Keratinocyte (primary cell): ENCODE data around the gene SRPX. TPM values are rescaled to one million over a fixed set of nuclear protein-coding genes. Genes with fewer than 3 reads are reported as not detected.

Experiments
- DNase-seq: peaks from one replicate; pipeline ENCODE4 v3.0.0-alpha.2; 2011; ENCODE audit warnings: low read depth, missing footprints, low spot score
- FAIRE-seq: peaks from 2 replicates; lab custom pipeline; 2011; peaks lifted over from hg19 to GRCh38; lab: Jason Lieb, UNC
- H2AFZ ChIP-seq: 2 replicates; pipeline ENCODE4 v1.6.0; 2012; ENCODE audit warnings: low read length, control low read depth, inconsistent platforms; ENCODE audit not compliant: control insufficient read depth
- H3K27ac ChIP-seq: 2 replicates; pipeline ENCODE4 v1.5.1; 2011; ENCODE audit warnings: low read length; ENCODE audit not compliant: control insufficient read depth, insufficient read depth
- H3K27me3 ChIP-seq: 3 replicates; pipeline ENCODE4 v1.6.0; 2011; ENCODE audit warnings: low read length; ENCODE audit not compliant: control insufficient read depth, insufficient read depth; ENCODE audit errors: extremely low read depth
- H3K36me3 ChIP-seq, 2 experiments: 2 replicates in 1 of 2; 3 replicates in 1 of 2; pipeline ENCODE4 v1.5.1; 2011; ENCODE audit warnings: low read length in 2 of 2, mild to moderate bottlenecking in 1 of 2; ENCODE audit not compliant: control insufficient read depth in 2 of 2, insufficient read depth in 2 of 2; ENCODE audit errors: extremely low read depth in 1 of 2
- H3K4me1 ChIP-seq: 3 replicates; pipeline ENCODE4 v1.5.1; 2011; ENCODE audit warnings: low read length; ENCODE audit not compliant: control insufficient read depth, insufficient read depth; ENCODE audit errors: extremely low read depth
- H3K4me2 ChIP-seq: 3 replicates; pipeline ENCODE4 v1.6.0; 2011; ENCODE audit warnings: low read depth, low read length; ENCODE audit not compliant: control insufficient read depth, insufficient read depth; ENCODE audit errors: extremely low read depth
- H3K4me3 ChIP-seq, 3 experiments: fragments of 200-600 bp in 1 of 3; sonication (generic) in 1 of 3; 2 replicates in 2 of 3; 3 replicates in 1 of 3; pipeline ENCODE4 v1.5.1; 2011 to 2016; ENCODE audit warnings: low read length in 3 of 3, mild to moderate bottlenecking in 3 of 3, control low read depth in 2 of 3, inconsistent platforms in 1 of 3, low read depth in 1 of 3, mixed read lengths in 1 of 3, mixed run types in 1 of 3, moderate library complexity in 1 of 3; ENCODE audit not compliant: control insufficient read depth in 2 of 3, insufficient read depth in 2 of 3; ENCODE audit errors: extremely low read depth in 1 of 3
- H3K79me2 ChIP-seq: 2 replicates; pipeline ENCODE4 v1.6.0; 2012; ENCODE audit warnings: low read length; ENCODE audit not compliant: control insufficient read depth, insufficient read depth
- H3K9ac ChIP-seq: 3 replicates; pipeline ENCODE4 v1.6.0; 2011; ENCODE audit warnings: low read length; ENCODE audit not compliant: control insufficient read depth, insufficient read depth; ENCODE audit errors: extremely low read depth
- H3K9me1 ChIP-seq: 3 replicates; pipeline ENCODE4 v1.6.0; 2011; ENCODE audit warnings: low read length; ENCODE audit not compliant: control insufficient read depth, insufficient read depth; ENCODE audit errors: extremely low read depth
- H3K9me3 ChIP-seq: 2 replicates; pipeline ENCODE4 v1.5.1; 2012; ENCODE audit warnings: low read depth, low read length; ENCODE audit not compliant: control insufficient read depth
- H4K20me1 ChIP-seq: 3 replicates; pipeline ENCODE4 v1.6.0; 2011; ENCODE audit warnings: low read length; ENCODE audit not compliant: control insufficient read depth, insufficient read depth; ENCODE audit errors: extremely low read depth
- EZH2 ChIP-seq: IDR thresholded peaks from one replicate; pipeline ENCODE4 v1.6.1; 2012; ENCODE audit warnings: inconsistent platforms, mild to moderate bottlenecking, low read length, moderate library complexity
- dilution Hi-C: fragments of 300-500 bp; cut with MboI; formaldehyde crosslinking; loops from one replicate; pipeline ENCODE4 v1.7.0; 2020; ENCODE audit warnings: low sequenced_read_pairs; ENCODE audit not compliant: extremely low pct_ligation_motif_present
- polyA plus RNA-seq, 5 experiments: library from polyadenylated mRNA; depleted of rRNA in 3 of 5; stranded (reverse) in 3 of 5; stranded (forward) in 1 of 5; unstranded in 1 of 5; fragments of >200 nt; gene quantifications; 1 replicate in 1 of 5; 2 replicates in 3 of 5; 3 replicates in 1 of 5; pipeline versions ENCODE4 v1.2.1 to v1.2.3, GENCODE V29; 2011 to 2012; ENCODE audit warnings: missing spikeins in 2 of 5, low read depth in 1 of 5, low replicate concordance in 1 of 5
- TF ChIP-seq, protein P1 (sequence below), 3 experiments: IDR thresholded peaks in 1 of 3; conservative IDR thresholded peaks in 1 of 3; optimal IDR thresholded peaks in 1 of 3; 2 replicates in 2 of 3; 3 replicates in 1 of 3; pipeline versions ENCODE3 to v1.5.1; 2011; ENCODE audit warnings: low read length in 3 of 3, mild to moderate bottlenecking in 3 of 3, moderate library complexity in 2 of 3, control low read depth in 1 of 3, inconsistent platforms in 1 of 3; ENCODE audit not compliant: insufficient read depth in 2 of 3; ENCODE audit errors: extremely low read depth in 1 of 3

Gene SRPX
- polyA plus RNA-seq, 1 donor (not counting 4 experiments of a cell fraction or from before 2014, with no cell fraction given): 53.8 TPM

DNA sequence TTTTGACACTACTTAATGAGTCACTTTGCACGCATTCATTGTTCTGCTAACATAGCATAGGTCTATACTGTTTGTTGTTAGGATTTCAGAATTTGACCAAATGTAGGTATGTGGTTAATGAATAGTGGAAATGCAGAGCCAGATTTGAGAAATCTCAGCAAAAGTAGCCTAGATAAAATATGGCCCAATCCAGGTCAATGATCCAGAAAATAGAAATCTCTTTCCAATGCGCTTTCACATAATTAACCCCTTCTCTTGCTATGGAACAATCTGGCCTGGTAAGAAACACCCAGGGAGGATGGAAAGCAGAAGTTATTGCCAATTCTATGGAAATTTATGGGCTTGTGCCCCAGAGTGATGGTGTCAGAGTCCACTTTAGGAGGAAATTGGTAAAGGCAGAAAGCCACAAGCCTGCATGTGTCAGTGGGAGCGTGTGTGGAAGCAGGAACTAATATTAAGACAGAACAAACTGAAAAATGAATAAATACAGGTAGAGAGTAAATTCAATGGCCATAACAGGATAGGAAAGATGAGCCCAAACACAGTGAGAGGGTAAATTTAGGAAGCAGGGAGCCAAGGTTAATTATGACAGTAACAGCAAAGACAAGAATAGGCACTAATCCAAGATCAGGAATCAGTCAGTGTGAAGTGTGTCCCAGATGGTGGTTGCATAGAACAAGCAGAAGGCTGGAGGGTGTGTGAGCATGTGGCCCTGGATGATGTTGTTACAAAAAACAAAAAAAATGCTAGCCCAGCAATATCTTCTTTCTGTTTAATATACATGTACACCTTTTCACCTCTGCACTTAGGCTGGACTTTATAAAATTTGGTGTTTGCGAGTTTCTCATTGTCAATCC, 111.4 kb downstream of the SRPX start:
- Histone ChIP-seq H4K20me1 (no peaks in the 10 kb centered on the region), H3K9me3 (no peaks in the 10 kb centered on the region), H3K4me2 (no peak overlapping the region), H3K4me1 (no peaks in the 10 kb centered on the region), H3K27me3 (no peaks in the 10 kb centered on the region), H3K9me1 (no peaks in the 10 kb centered on the region), H3K4me3 (no peak overlapping the region), H2AFZ (no peak overlapping the region), H3K27ac (no peak overlapping the region), H3K36me3 (no peaks in the 10 kb centered on the region), H3K9ac (no peak overlapping the region), H3K79me2 (no peaks in the 10 kb centered on the region)
- dilution Hi-C loops: no loop called here
- DNase-seq: no peak
- TF ChIP-seq, protein P1, sequence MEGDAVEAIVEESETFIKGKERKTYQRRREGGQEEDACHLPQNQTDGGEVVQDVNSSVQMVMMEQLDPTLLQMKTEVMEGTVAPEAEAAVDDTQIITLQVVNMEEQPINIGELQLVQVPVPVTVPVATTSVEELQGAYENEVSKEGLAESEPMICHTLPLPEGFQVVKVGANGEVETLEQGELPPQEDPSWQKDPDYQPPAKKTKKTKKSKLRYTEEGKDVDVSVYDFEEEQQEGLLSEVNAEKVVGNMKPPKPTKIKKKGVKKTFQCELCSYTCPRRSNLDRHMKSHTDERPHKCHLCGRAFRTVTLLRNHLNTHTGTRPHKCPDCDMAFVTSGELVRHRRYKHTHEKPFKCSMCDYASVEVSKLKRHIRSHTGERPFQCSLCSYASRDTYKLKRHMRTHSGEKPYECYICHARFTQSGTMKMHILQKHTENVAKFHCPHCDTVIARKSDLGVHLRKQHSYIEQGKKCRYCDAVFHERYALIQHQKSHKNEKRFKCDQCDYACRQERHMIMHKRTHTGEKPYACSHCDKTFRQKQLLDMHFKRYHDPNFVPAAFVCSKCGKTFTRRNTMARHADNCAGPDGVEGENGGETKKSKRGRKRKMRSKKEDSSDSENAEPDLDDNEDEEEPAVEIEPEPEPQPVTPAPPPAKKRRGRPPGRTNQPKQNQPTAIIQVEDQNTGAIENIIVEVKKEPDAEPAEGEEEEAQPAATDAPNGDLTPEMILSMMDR (optimal IDR thresholded peaks at IDR 0.05 in 1 of 3, IDR thresholded peaks at IDR 0.05 in 1 of 3, conservative IDR thresholded peaks at IDR 0.05 in 1 of 3; ENCODE audit: extremely low read depth in 1 of 3, insufficient read depth in 2 of 3, low read length in 3 of 3): no peak
- no peak for TF ChIP-seq EZH2
- no peak for FAIRE-seq

DNA sequence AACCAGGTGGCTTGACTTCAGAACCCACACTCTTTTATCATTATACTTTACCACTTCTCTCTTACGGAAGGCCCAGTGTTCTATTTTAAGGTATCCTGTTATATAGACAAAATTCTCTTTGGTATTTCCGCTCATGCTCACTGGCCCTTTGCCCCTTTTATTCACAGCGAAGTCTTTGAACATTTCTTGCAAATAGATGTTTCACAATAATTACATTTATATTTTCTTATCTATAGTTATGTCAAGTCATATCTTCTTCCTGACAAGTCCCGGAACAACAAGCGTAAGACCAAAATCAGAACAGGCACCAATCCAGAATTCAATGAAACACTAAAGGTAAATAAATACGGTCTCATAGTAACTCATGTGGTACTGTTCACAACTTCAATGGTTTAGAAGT, 112.3 kb downstream of the SRPX start:
- no peak overlapping the region for H3K4me3 ChIP-seq
- TF ChIP-seq, protein P1 (optimal IDR thresholded peaks at IDR 0.05 in 1 of 3, IDR thresholded peaks at IDR 0.05 in 1 of 3, conservative IDR thresholded peaks at IDR 0.05 in 1 of 3; ENCODE audit: extremely low read depth in 1 of 3, insufficient read depth in 2 of 3, low read length in 3 of 3): no peak
- no peak for TF ChIP-seq EZH2
- no peak overlapping the region for H3K9ac ChIP-seq
- FAIRE-seq: no peak
- H3K9me3 ChIP-seq: no peaks in the 10 kb centered on the region
- dilution Hi-C loops: no loop called here
- H3K9me1 ChIP-seq: no peaks in the 10 kb centered on the region
- no peak overlapping the region for H3K4me2 ChIP-seq
- DNase-seq: no peak
- no peak overlapping the region for H2AFZ ChIP-seq
- H3K4me1 ChIP-seq: no peaks in the 10 kb centered on the region
- no peaks in the 10 kb centered on the region for H3K27me3 ChIP-seq
- H3K36me3 ChIP-seq: no peaks in the 10 kb centered on the region
- H3K27ac ChIP-seq: no peak overlapping the region
- no peaks in the 10 kb centered on the region for H3K79me2 ChIP-seq
- H4K20me1 ChIP-seq: no peaks in the 10 kb centered on the region
